A673 (cell line): Measurements from ENCODE around the gene YEATS2.

Experiments used
- CTCF ChIP-seq: fragments of 300-800, 200-600 bp; sonication (generic); conservative IDR thresholded peaks from 2 replicates; pipeline ENCODE4 v1.5.1; 2017; ENCODE audit warnings: low read depth, mild to moderate bottlenecking, antibody characterized with exemption, low read length, moderate library complexity, mixed read lengths
- EZH2 ChIP-seq: fragments of 200-600 bp; sonication (generic); IDR thresholded peaks from 2 replicates; pipeline ENCODE4 v1.6.1; 2017; ENCODE audit warnings: borderline replicate concordance, low read depth, mild to moderate bottlenecking, mixed read lengths, antibody characterized with exemption, low read length; ENCODE audit not compliant: poor library complexity, severe bottlenecking

GRCh38 chr3:183808355-183808754 is 110.8 kb downstream of the YEATS2 start:
- TF ChIP-seq CTCF (no peak), EZH2 (no peak)
